Heart left ventricle (tissue), 13 donors: Measurements from ENCODE around the gene CHRNG.

Source experiments
- CTCF ChIP-seq, 12 donors: fragments of 200-600 bp; sonication (generic) in 4 of 12; IDR thresholded peaks; one replicate each; pipeline versions ENCODE4 v1.5.0 to v1.8.0; 2018 to 2022; ENCODE audit warnings: antibody characterized with exemption in 12 of 12, mild to moderate bottlenecking in 5 of 12
- POLR2A ChIP-seq, 2 donors: fragments of 450-650 bp; IDR thresholded peaks; one replicate each; pipeline ENCODE4 v1.6.1; 2017; ENCODE audit warnings: antibody characterized with exemption in 2 of 2, mild to moderate bottlenecking in 2 of 2, moderate library complexity in 2 of 2
- donor health status: ischemic (EF 13 %, LVEDD 7.1; RV severe dilation, severe dysfunction).
- donor health status: DM: no; HTN: yes; CAD: no.
- donor health status: DM: no; HTN: no; CAD: no.
- donor health status: ischemic (EF 25% LVEDD 6.9; RV normal size, moderate dysfunction).
- donor health status: ischemic (EF 25% LVEDD 5.7; RV mildly dilated, moderate dysfunction).
- donor health status: ischemic (EF 35%, LVEDD 5.7; RV mildly dilated, moderate dysfunction).
- donor health status: nonischemic (EF 11% LVEDD 7.7; RV severe dilation, severe dysfunction).
- donor health status: DM: yes; HTN: yes; CAD: no.
- donor health status: PGD.
- donor health status: ischemic (EF 29% LVEDD 5.4; RV normal size, mild dysfunction).
- donor health status: nonischemic (EF 23%, LVEDD 6.1; RV moderate dilation, normal function).

DNA sequence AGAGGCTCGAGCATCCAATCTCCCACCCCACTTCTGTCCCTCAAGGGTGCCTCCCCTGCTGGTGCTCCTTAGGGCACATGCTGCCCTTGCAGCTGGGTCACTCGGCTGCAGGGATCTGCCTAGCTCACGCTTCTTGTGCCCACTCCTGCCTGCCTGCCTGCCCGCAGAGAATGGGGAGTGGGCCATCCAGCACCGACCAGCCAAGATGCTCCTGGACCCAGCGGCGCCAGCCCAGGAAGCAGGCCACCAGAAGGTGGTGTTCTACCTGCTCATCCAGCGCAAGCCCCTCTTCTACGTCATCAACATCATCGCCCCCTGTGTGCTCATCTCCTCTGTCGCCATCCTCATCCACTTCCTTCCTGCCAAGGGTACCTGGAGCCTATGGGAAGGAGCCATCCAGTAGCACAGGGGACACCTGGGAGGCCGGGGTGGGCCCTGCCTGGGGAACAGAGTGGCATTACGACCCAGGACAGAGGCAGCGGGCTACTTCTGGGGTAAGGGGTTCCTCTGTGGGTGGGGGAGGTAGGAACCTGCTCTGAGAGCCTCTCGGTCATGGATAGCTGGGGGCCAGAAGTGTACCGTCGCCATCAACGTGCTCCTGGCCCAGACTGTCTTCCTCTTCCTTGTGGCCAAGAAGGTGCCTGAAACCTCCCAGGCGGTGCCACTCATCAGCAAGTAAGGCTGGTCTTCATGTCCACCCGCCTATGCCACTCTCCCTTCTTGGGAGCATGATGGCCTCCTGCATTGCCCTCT, 3.4 kb downstream of the CHRNG start:
- TF ChIP-seq CTCF (IDR thresholded peaks at IDR 0.05) = no peak
- TF ChIP-seq POLR2A (IDR thresholded peaks at IDR 0.05) = no peak
